GM23338 (cell line): Measurements from ENCODE around the gene ZBTB7C. TPM values are rescaled to one million over a fixed set of nuclear protein-coding genes. Genes with fewer than 3 reads are reported as not detected.

Source experiments
- ATAC-seq: fragments of 200-7000 bp; cut with Tn5 transposase; 3 replicates; pipeline ENCODE4 v1.9.1; 2020
- DNase-seq: peaks from one replicate; pipeline ENCODE4 v3.0.0-alpha.2; 2015; ENCODE audit warnings: low spot score
- H2AFZ ChIP-seq: fragments of 200-600 bp; sonication (generic); 2 replicates; pipeline ENCODE4 v1.8.0; 2016; ENCODE audit warnings: antibody characterized with exemption, mild to moderate bottlenecking, moderate library complexity
- H3F3A ChIP-seq: fragments of 200-600 bp; sonication (generic); replicated peaks from 2 replicates; pipeline ENCODE4 v1.8.0; 2017; ENCODE audit warnings: antibody characterized with exemption, mixed run types, low read depth
- H3K27ac ChIP-seq: fragments of 200-600 bp; sonication (generic); 2 replicates; pipeline ENCODE4 v1.6.1; 2016; ENCODE audit warnings: low read depth
- H3K27me3 ChIP-seq: fragments of 200-600 bp; sonication (generic); 2 replicates; pipeline ENCODE4 v1.8.0; 2016; ENCODE audit warnings: mild to moderate bottlenecking, mixed run types, moderate library complexity; ENCODE audit not compliant: insufficient read depth
- H3K36me3 ChIP-seq: fragments of 200-600 bp; sonication (generic); 2 replicates; pipeline ENCODE4 v1.8.0; 2016; ENCODE audit warnings: mild to moderate bottlenecking; ENCODE audit not compliant: insufficient read depth
- H3K4me1 ChIP-seq: fragments of 200-600 bp; sonication (generic); 2 replicates; pipeline ENCODE4 v1.8.0; 2016; ENCODE audit warnings: mild to moderate bottlenecking, moderate library complexity; ENCODE audit not compliant: insufficient read depth
- H3K4me2 ChIP-seq: fragments of 200-600 bp; sonication (generic); 2 replicates; pipeline ENCODE4 v1.7.1; 2017; ENCODE audit warnings: mixed run types
- H3K4me3 ChIP-seq: fragments of 200-600 bp; sonication (generic); 2 replicates; pipeline ENCODE4 v1.6.1; 2016; ENCODE audit warnings: mixed run types
- H3K79me2 ChIP-seq: fragments of 200-600 bp; sonication (generic); replicated peaks from 2 replicates; pipeline ENCODE4 v1.8.0; 2017; ENCODE audit warnings: mild to moderate bottlenecking; ENCODE audit not compliant: insufficient read depth
- H3K9me2 ChIP-seq: fragments of 200-600 bp; sonication (generic); 2 replicates; pipeline ENCODE4 v1.8.0; 2017; ENCODE audit not compliant: insufficient read depth
- H4K20me1 ChIP-seq: fragments of 200-600 bp; sonication (generic); replicated peaks from 2 replicates; pipeline ENCODE4 v1.8.0; 2017; ENCODE audit warnings: mild to moderate bottlenecking; ENCODE audit not compliant: insufficient read depth
- H3K27ac Mint-ChIP-seq: 2 replicates; pipeline ENCODE4 v1.8.0; 2020; ENCODE audit warnings: inconsistent platforms, mild to moderate bottlenecking, moderate library complexity, mixed read lengths
- H3K27me3 Mint-ChIP-seq: 3 replicates; pipeline ENCODE4 v1.8.0; 2022; ENCODE audit warnings: low read depth, mild to moderate bottlenecking, moderate library complexity, mixed read lengths, inconsistent platforms; ENCODE audit not compliant: insufficient read depth, poor library complexity
- H3K36me3 Mint-ChIP-seq: 3 replicates; pipeline ENCODE4 v1.8.0; 2021; ENCODE audit warnings: low read depth, mild to moderate bottlenecking, inconsistent platforms, moderate library complexity, mixed read lengths
- H3K4me1 Mint-ChIP-seq: 3 replicates; pipeline ENCODE4 v1.8.0; 2020; ENCODE audit warnings: mild to moderate bottlenecking, inconsistent platforms, mixed read lengths
- H3K4me3 Mint-ChIP-seq: 3 replicates; pipeline ENCODE4 v1.8.0; 2021; ENCODE audit warnings: moderate library complexity, mild to moderate bottlenecking, inconsistent platforms, mixed read lengths
- H3K9me3 Mint-ChIP-seq: 3 replicates; pipeline ENCODE4 v1.8.0; 2020; ENCODE audit warnings: moderate library complexity, mild to moderate bottlenecking, inconsistent platforms, mixed read lengths
- CTCF ChIP-seq, 2 experiments: fragments of 200-600 bp in 1 of 2; sonication (generic) in 1 of 2; conservative IDR thresholded peaks; 2 replicates each; pipeline versions ENCODE4 v1.5.1 to v1.6.1; 2016 to 2017; ENCODE audit warnings: antibody characterized with exemption in 2 of 2, low read depth in 2 of 2, mild to moderate bottlenecking in 2 of 2, moderate library complexity in 1 of 2
- ETS1 ChIP-seq: IDR thresholded peaks from 2 replicates; pipeline ENCODE4 v1.6.1; 2016; ENCODE audit warnings: antibody characterized with exemption
- EZH2 ChIP-seq: fragments of 200-600 bp; sonication (generic); IDR thresholded peaks from one replicate; pipeline ENCODE4 v1.8.0; 2017; ENCODE audit warnings: antibody characterized with exemption, mild to moderate bottlenecking, low read depth; ENCODE audit not compliant: unreplicated experiment
- EZH2phosphoT487 ChIP-seq: fragments of 200-600 bp; sonication (generic); IDR thresholded peaks from one replicate; pipeline ENCODE4 v1.8.1; 2018; ENCODE audit warnings: antibody characterized with exemption; ENCODE audit not compliant: unreplicated experiment
- JUNB ChIP-seq: IDR thresholded peaks from one replicate; pipeline ENCODE4 v1.6.1; 2016; ENCODE audit warnings: antibody characterized with exemption; ENCODE audit not compliant: unreplicated experiment
- NANOG ChIP-seq: IDR thresholded peaks from 2 replicates; pipeline ENCODE4 v1.6.1; 2016; ENCODE audit warnings: antibody characterized with exemption, borderline replicate concordance
- POLR2AphosphoS5 ChIP-seq: IDR thresholded peaks from 2 replicates; pipeline ENCODE4 v1.6.1; 2016; ENCODE audit warnings: antibody characterized with exemption, low read depth
- REST ChIP-seq: IDR thresholded peaks from one replicate; pipeline ENCODE4 v1.6.1; 2018; ENCODE audit warnings: antibody characterized with exemption; ENCODE audit not compliant: unreplicated experiment
- STAT1 ChIP-seq: IDR thresholded peaks from one replicate; pipeline ENCODE4 v1.6.1; 2016; ENCODE audit warnings: antibody characterized with exemption; ENCODE audit not compliant: unreplicated experiment
- ZNF114 ChIP-seq: fragments of 250-450 bp; sonication (Bioruptor Pico); IDR thresholded peaks from 2 replicates; pipeline ENCODE4 v1.5.0; 2020; ENCODE audit warnings: mild to moderate bottlenecking, moderate library complexity
- ZNF331 ChIP-seq: fragments of 250-450 bp; sonication (Bioruptor Pico); IDR thresholded peaks from 2 replicates; pipeline ENCODE4 v1.5.0; 2020; ENCODE audit warnings: low read depth, mild to moderate bottlenecking, moderate library complexity
- ZNF462 ChIP-seq: fragments of 250-450 bp; sonication (Bioruptor Pico); IDR thresholded peaks from 2 replicates; pipeline ENCODE4 v1.5.0; 2020; ENCODE audit warnings: mild to moderate bottlenecking, moderate library complexity
- polyA plus RNA-seq: library from polyadenylated mRNA; unstranded; fragments of >200 nt; fragmentation: Nextera tagmentation; extraction: Ambion mirVana; gene quantifications from 2 replicates; pipeline ENCODE4 v1.2.1, GENCODE V29; 2016
- total RNA-seq: library from RNA; depleted of rRNA; stranded (reverse); fragments of >200 nt; shearing (Covaris generic); gene quantifications from 2 replicates; pipeline ENCODE4 v1.2.3, GENCODE V29; 2014

Gene ZBTB7C
- total and polyA plus RNA-seq, 2 experiments from 2014 or later: 0.03 to 0.14 TPM

GRCh38 chr18:48428475-48429177 lies 19.4 kb upstream of the ZBTB7C start:
- H3K9me2 ChIP-seq: no peaks in the 10 kb centered on the region
- no peak overlapping the region for H3K4me3 Mint-ChIP-seq
- H3K79me2 ChIP-seq: no peaks in the 10 kb centered on the region
- no peaks in the 10 kb centered on the region for H3K4me1 ChIP-seq
- H2AFZ ChIP-seq: 0 out of 2 replicates have a peak overlapping the region, but pooled peaks have one; percentile 39
- H3K9me3 Mint-ChIP-seq: no peaks in the 10 kb centered on the region
- H3K36me3 ChIP-seq: no peaks in the 10 kb centered on the region
- peaks cover 2% of the 10 kb centered on the region; the same call in 1 of the 3 replicates for H3K4me1 Mint-ChIP-seq
- peak; percentile 42 for DNase-seq
- no peak overlapping the region for H3K4me3 ChIP-seq
- H3K27me3 ChIP-seq: peaks cover 19% of the 10 kb centered on the region
- no peak overlapping the region for H3K4me2 ChIP-seq
- no peak overlapping the region for H3K27ac ChIP-seq
- H4K20me1 ChIP-seq: no peaks in the 10 kb centered on the region
- H3K27me3 Mint-ChIP-seq: peaks cover 10% of the 10 kb centered on the region
- TF ChIP-seq STAT1 (no peak), ZNF114 (CRISPR knock-in tag) (no peak), REST (no peak), CTCF (conservative IDR thresholded peaks at IDR 0.05; ENCODE audit: low read depth in 2 of 2) (no peak), ZNF462 (no peak), ZNF331 (CRISPR knock-in tag) (no peak), POLR2AphosphoS5 (no peak), NANOG (no peak), ETS1 (no peak), JUNB (no peak), EZH2phosphoT487 (no peak), EZH2 (no peak)
- no peaks in the 10 kb centered on the region for H3K36me3 Mint-ChIP-seq
- ATAC-seq: peak; percentile 79
- H3K27ac Mint-ChIP-seq: no peak overlapping the region
- H3F3A ChIP-seq: no peaks in the 10 kb centered on the region
